ENCODE data around the gene EGFR.

GRCh38 chr7:55231736-55232280, 213.0 kb downstream of the EGFR start:
- TF ChIP-seq, protein P1, sequence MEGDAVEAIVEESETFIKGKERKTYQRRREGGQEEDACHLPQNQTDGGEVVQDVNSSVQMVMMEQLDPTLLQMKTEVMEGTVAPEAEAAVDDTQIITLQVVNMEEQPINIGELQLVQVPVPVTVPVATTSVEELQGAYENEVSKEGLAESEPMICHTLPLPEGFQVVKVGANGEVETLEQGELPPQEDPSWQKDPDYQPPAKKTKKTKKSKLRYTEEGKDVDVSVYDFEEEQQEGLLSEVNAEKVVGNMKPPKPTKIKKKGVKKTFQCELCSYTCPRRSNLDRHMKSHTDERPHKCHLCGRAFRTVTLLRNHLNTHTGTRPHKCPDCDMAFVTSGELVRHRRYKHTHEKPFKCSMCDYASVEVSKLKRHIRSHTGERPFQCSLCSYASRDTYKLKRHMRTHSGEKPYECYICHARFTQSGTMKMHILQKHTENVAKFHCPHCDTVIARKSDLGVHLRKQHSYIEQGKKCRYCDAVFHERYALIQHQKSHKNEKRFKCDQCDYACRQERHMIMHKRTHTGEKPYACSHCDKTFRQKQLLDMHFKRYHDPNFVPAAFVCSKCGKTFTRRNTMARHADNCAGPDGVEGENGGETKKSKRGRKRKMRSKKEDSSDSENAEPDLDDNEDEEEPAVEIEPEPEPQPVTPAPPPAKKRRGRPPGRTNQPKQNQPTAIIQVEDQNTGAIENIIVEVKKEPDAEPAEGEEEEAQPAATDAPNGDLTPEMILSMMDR (IDR thresholded peaks at IDR 0.05; ENCODE audit: borderline replicate concordance, extremely low read depth, low read length, poor library complexity, severe bottlenecking): no peak
- no peak for TF ChIP-seq EZH2 (IDR thresholded peaks at IDR 0.05; ENCODE audit: borderline replicate concordance, low read depth, low read length, severe bottlenecking)
